Stimulated activated naive B cell treated with anti-CD40 and anti-IgM and Interleukin-4, amounts not matched to agents 10 μg/mL and 1 μg/mL and 100 μg/mL, for 72 hours (primary cell): ENCODE data around the gene CEP290.

ENCODE experiments used
- ATAC-seq, 2 donors: fragments of 150-1000 bp; cut with Tn5 transposase; replicated peaks; 2 replicates each; pipeline ENCODE4 v1.10.0; 2021; ENCODE audit warnings: moderate library complexity in 1 of 2
- DNase-seq: peaks from one replicate; pipeline ENCODE4 v3.0.0; 2021
- H3K27ac Mint-ChIP-seq: one replicate; pipeline ENCODE4 v1.8.0; 2022; ENCODE audit warnings: mild to moderate bottlenecking, mixed read lengths
- H3K27me3 Mint-ChIP-seq, 2 donors: one replicate each; pipeline ENCODE4 v1.8.0; 2022; ENCODE audit warnings: mixed read lengths in 2 of 2
- H3K36me3 Mint-ChIP-seq, 2 donors: one replicate each; pipeline ENCODE4 v1.8.0; 2022; ENCODE audit warnings: mixed read lengths in 2 of 2, mild to moderate bottlenecking in 1 of 2
- H3K4me1 Mint-ChIP-seq, 2 donors: one replicate each; pipeline ENCODE4 v1.8.0; 2022; ENCODE audit warnings: mixed read lengths in 2 of 2, mild to moderate bottlenecking in 1 of 2
- H3K4me3 Mint-ChIP-seq, 2 donors: one replicate each; pipeline ENCODE4 v1.8.0; 2022; ENCODE audit warnings: mild to moderate bottlenecking in 2 of 2, mixed read lengths in 2 of 2, moderate library complexity in 1 of 2
- H3K9me3 Mint-ChIP-seq, 2 donors: one replicate each; pipeline ENCODE4 v1.8.0; 2022; ENCODE audit warnings: mixed read lengths in 2 of 2, mild to moderate bottlenecking in 1 of 2

The CEP290 gene

GRCh38 chr12:88141774-88142609, at the start of gene CEP290, which contains the start of gene TMTC3:
Gene CEP290 (minus strand): TSS chr12:88142088. CDS start chr12:88141307, 781 bp downstream.
Gene TMTC3 (plus strand): TSS chr12:88142307. CDS start chr12:88148316, 6,009 bp downstream.
- ATAC-seq = peak; percentile 96 to 97
- H3K9me3 Mint-ChIP-seq = no peaks in the 10 kb centered on the region
- peak; percentile 94 for DNase-seq
- H3K27me3 Mint-ChIP-seq = no peaks in the 10 kb centered on the region
- peaks cover 17 to 33% of the 10 kb centered on the region in 2 donors for H3K4me1 Mint-ChIP-seq
- H3K27ac Mint-ChIP-seq = peak within 1 kb of the TSS; percentile 97
- H3K4me3 Mint-ChIP-seq = peak within 1 kb of the TSS; percentile 94 to 98
- H3K36me3 Mint-ChIP-seq = peaks cover 13 to 24% of the 10 kb centered on the region in 2 donors

GRCh38 chr12:88188180-88188579, 46.3 kb upstream of the CEP290 start:
- Mint-ChIP-seq H3K9me3 (peaks cover 2 to 3% of the 10 kb centered on the region in 2 donors), H3K27ac (no peak overlapping the region), H3K27me3 (no peaks in the 10 kb centered on the region), H3K36me3 (peaks cover 11 to 25% of the 10 kb centered on the region in 2 donors), H3K4me3 (no peak overlapping the region), H3K4me1 (no peaks in the 10 kb centered on the region)
- DNase-seq = no peak
- no peak for ATAC-seq

- Mint-ChIP-seq H3K4me3 (no peak overlapping the region), H3K36me3 (peaks cover 13 to 30% of the 10 kb centered on the region in 2 donors), H3K4me1 (no peaks in the 10 kb centered on the region), H3K9me3 (peaks cover 2 to 3% of the 10 kb centered on the region in 2 donors), H3K27ac (no peak overlapping the region), H3K27me3 (no peaks in the 10 kb centered on the region)
- DNase-seq (no peak), ATAC-seq (no peak)
Measured at GRCh38 chr12:88187571-88187970, 45.7 kb upstream of the CEP290 start.

GRCh38 chr12:88185988-88186387, 44.1 kb upstream of the CEP290 start:
- Mint-ChIP-seq H3K4me3 (no peak overlapping the region), H3K27me3 (no peaks in the 10 kb centered on the region), H3K36me3 (peaks cover 24 to 40% of the 10 kb centered on the region in 2 donors), H3K27ac (no peak overlapping the region), H3K4me1 (no peaks in the 10 kb centered on the region), H3K9me3 (peaks cover 3 to 5% of the 10 kb centered on the region in 2 donors)
- ATAC-seq (no peak), DNase-seq (no peak)

GRCh38 chr12:88185279-88185678, 43.4 kb upstream of the CEP290 start:
- no peaks in the 10 kb centered on the region for H3K4me1 Mint-ChIP-seq
- no peak for ATAC-seq
- no peaks in the 10 kb centered on the region for H3K27me3 Mint-ChIP-seq
- H3K27ac Mint-ChIP-seq = no peak overlapping the region
- DNase-seq = no peak
- H3K9me3 Mint-ChIP-seq = peaks cover 3 to 5% of the 10 kb centered on the region in 2 donors
- H3K4me3 Mint-ChIP-seq = no peak overlapping the region
- H3K36me3 Mint-ChIP-seq = peaks cover 26 to 47% of the 10 kb centered on the region in 2 donors

- peaks cover 3 to 7% of the 10 kb centered on the region in 2 donors for H3K9me3 Mint-ChIP-seq
- peaks cover 36 to 58% of the 10 kb centered on the region in 2 donors for H3K36me3 Mint-ChIP-seq
- no peak overlapping the region for H3K27ac Mint-ChIP-seq
Measured at GRCh38 chr12:88184196-88184595, 42.3 kb upstream of the CEP290 start.

GRCh38 chr12:88182416-88182815, 40.5 kb upstream of the CEP290 start:
- Mint-ChIP-seq H3K27me3 (no peaks in the 10 kb centered on the region), H3K36me3 (peaks cover 42 to 72% of the 10 kb centered on the region in 2 donors), H3K27ac (no peak overlapping the region), H3K9me3 (peaks cover 3 to 7% of the 10 kb centered on the region in 2 donors), H3K4me1 (no peaks in the 10 kb centered on the region), H3K4me3 (no peak overlapping the region)
- DNase-seq = no peak
- no peak for ATAC-seq

More at GRCh38 chr12:88184196-88184595, 42.3 kb upstream of the CEP290 start:
- H3K4me1 Mint-ChIP-seq = no peaks in the 10 kb centered on the region
- ATAC-seq (no peak), DNase-seq (no peak)
- H3K4me3 Mint-ChIP-seq = no peak overlapping the region
- no peaks in the 10 kb centered on the region for H3K27me3 Mint-ChIP-seq

GRCh38 chr12:88181881-88182280, 40.0 kb upstream of the CEP290 start:
- H3K4me1 Mint-ChIP-seq = no peaks in the 10 kb centered on the region
- H3K36me3 Mint-ChIP-seq = peaks cover 42 to 76% of the 10 kb centered on the region in 2 donors
- no peak overlapping the region for H3K27ac Mint-ChIP-seq

GRCh38 chr12:88179436-88180014, 37.6 kb upstream of the CEP290 start:
- Mint-ChIP-seq H3K9me3 (peaks cover 0 to 7% of the 10 kb centered on the region in 2 donors), H3K36me3 (peaks cover 45 to 78% of the 10 kb centered on the region in 2 donors), H3K4me3 (no peak overlapping the region), H3K27me3 (no peaks in the 10 kb centered on the region), H3K4me1 (no peaks in the 10 kb centered on the region), H3K27ac (no peak overlapping the region)
- ATAC-seq (no peak), DNase-seq (no peak)

More at GRCh38 chr12:88181881-88182280, 40.0 kb upstream of the CEP290 start:
- ATAC-seq (no peak), DNase-seq (no peak)
- Mint-ChIP-seq H3K4me3 (no peak overlapping the region), H3K9me3 (peaks cover 3 to 7% of the 10 kb centered on the region in 2 donors), H3K27me3 (no peaks in the 10 kb centered on the region)

GRCh38 chr12:88175544-88175943, 33.7 kb upstream of the CEP290 start:
- Mint-ChIP-seq H3K27me3 (no peaks in the 10 kb centered on the region), H3K4me1 (peaks cover 6 to 8% of the 10 kb centered on the region in 2 donors), H3K27ac (no peak overlapping the region), H3K4me3 (no peak overlapping the region), H3K36me3 (peaks cover 34 to 56% of the 10 kb centered on the region in 2 donors), H3K9me3 (peaks cover 0 to 2% of the 10 kb centered on the region in 2 donors)
- ATAC-seq (no peak), DNase-seq (no peak)

GRCh38 chr12:88172844-88173407, 31.0 kb upstream of the CEP290 start:
- no peak overlapping the region for H3K4me3 Mint-ChIP-seq
- no peak overlapping the region for H3K27ac Mint-ChIP-seq
- peaks cover 6 to 8% of the 10 kb centered on the region in 2 donors for H3K4me1 Mint-ChIP-seq
- no peak for ATAC-seq
- H3K27me3 Mint-ChIP-seq = no peaks in the 10 kb centered on the region
- DNase-seq = no peak
- no peaks in the 10 kb centered on the region for H3K9me3 Mint-ChIP-seq
- peaks cover 30 to 51% of the 10 kb centered on the region in 2 donors for H3K36me3 Mint-ChIP-seq

- Mint-ChIP-seq H3K36me3 (peaks cover 25 to 55% of the 10 kb centered on the region in 2 donors), H3K4me3 (no peak overlapping the region), H3K27me3 (no peaks in the 10 kb centered on the region)
Measured at GRCh38 chr12:88167384-88167783, 25.5 kb upstream of the CEP290 start.

GRCh38 chr12:88166179-88166578, 24.3 kb upstream of the CEP290 start:
- Mint-ChIP-seq H3K4me3 (no peak overlapping the region), H3K36me3 (peaks cover 25 to 58% of the 10 kb centered on the region in 2 donors), H3K27ac (no peak overlapping the region), H3K4me1 (peaks cover under 1 to 2% of the 10 kb centered on the region in 2 donors), H3K9me3 (no peaks in the 10 kb centered on the region), H3K27me3 (no peaks in the 10 kb centered on the region)
- ATAC-seq = no peak
- DNase-seq = no peak

More at GRCh38 chr12:88167384-88167783, 25.5 kb upstream of the CEP290 start:
- H3K27ac Mint-ChIP-seq = no peak overlapping the region
- DNase-seq (no peak), ATAC-seq (no peak)
- H3K4me1 Mint-ChIP-seq = peaks cover 6 to 8% of the 10 kb centered on the region in 2 donors
- no peaks in the 10 kb centered on the region for H3K9me3 Mint-ChIP-seq

- Mint-ChIP-seq H3K36me3 (peaks cover 21 to 46% of the 10 kb centered on the region in 2 donors), H3K4me1 (no peaks in the 10 kb centered on the region), H3K9me3 (no peaks in the 10 kb centered on the region), H3K27me3 (no peaks in the 10 kb centered on the region), H3K4me3 (no peak overlapping the region), H3K27ac (no peak overlapping the region)
- DNase-seq (no peak), ATAC-seq (no peak)
Measured at GRCh38 chr12:88163371-88163770, 21.5 kb upstream of the CEP290 start.
